Measurements from ENCODE around the gene EXTL1.

The EXTL1 gene

DNA sequence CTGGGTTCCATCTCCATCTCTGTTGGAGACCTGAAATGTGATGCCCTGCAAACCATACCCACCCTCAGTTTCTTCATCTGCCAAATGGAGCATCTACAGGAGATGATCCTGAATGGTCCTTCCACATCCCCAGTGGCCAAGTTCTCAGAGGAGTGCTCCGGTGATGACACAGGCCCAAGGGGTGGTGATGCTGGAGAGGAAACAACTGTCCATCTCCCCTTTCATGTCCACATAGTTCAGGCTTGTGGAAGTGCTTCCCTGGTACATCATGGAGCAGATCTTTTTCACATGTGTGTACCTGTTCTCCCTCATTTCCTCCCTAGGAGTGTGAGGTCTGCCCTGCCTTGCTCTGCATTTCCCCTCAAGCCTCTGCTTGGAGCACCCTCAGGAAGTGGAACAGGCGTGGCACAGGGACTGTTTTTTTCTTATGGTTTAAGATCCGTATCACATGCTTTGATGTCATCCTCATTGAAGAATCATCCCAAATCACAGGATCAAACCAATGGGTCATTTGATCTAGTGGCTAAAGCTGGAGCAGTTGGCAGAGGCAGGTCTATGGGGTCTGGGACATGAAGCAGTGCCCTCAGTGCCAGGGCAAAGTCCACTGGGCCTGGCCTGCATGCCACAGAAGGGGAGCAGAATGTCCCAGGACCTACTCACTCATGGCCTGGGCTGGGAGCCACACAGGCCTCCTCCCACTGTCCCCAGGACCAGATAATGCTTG, 54.0 kb downstream of the EXTL1 start:
- FAIRE-seq = no peak

DNA sequence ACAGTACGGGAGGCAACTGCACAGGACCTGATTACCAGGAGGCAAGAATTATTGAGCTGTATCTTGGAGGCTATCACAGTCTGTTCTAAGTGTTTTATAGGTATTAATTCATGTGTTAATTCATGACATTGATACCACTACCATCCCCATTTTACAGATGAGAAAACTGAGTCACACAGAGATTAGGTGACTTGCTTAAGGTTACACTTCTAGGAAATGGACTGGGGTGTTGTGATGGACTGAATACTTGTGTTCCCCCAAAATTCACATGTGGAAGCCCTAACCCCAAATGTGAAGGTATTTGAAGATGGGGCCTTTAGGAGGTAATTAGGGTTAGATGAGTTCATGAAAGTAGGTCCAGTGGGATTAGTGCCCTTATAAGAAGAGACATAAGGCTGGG, 55.9 kb downstream of the EXTL1 start:
- FAIRE-seq = no peak

DNA sequence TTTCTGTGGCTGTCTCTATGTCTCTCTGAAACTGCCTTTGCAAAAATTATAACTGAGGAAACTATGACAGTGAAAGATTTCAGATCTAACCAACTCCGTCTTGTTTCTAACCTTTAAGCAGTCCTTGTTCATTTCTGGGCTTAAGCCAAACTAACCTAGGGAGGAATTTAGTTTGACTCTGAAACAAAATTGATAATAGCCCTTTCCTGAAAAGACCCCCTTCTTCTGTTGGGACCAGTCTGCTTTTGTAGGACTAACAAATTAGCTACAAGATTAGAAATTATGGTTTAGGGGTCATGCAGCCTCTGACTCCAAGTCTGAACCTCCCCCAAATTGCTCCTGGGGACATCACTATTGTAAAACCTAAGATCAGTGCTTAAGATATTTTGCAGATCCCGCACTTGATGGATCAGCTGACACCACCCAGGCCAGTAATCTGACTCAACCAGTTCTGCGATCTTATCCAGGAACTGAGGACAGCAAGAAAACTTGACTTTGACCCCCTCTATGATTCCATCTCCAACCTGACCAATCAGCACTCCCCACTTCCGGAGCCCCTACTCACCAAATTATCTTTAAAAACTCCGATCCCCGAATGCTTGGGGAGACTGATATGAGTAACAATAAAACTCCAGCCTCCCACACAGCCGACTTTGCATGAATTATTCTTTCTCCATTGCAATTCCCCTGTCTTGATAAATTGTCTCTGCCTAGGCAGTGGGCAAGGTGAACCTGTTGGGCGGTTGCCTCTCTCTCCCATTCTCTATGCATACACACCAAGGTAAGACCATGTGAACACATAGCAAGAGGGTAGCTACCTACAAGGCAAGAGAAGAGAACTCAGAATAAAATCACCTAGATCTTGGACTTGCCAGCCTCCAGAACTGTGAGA, 57.0 kb downstream of the EXTL1 start:
- no peak for FAIRE-seq

DNA sequence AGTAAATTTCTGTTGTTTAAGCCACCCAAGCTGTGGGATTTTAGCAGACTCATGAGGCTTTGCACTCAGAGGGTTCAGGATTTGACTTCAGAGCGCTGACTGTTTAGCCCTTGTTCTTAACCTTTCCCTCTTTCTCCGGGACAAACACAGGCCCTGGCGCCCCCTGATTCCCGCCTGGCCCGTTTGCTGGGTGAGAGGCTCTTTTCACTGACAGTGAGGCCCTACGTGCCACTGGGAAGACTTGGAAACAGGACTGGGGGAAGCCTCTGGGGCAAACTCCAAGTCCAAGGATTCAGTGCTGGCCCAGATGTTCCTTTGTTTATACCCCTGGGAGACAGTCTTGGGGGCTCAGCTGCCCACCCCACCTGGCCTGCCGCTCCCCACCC, 57.6 kb downstream of the EXTL1 start:
- FAIRE-seq = no peak

DNA sequence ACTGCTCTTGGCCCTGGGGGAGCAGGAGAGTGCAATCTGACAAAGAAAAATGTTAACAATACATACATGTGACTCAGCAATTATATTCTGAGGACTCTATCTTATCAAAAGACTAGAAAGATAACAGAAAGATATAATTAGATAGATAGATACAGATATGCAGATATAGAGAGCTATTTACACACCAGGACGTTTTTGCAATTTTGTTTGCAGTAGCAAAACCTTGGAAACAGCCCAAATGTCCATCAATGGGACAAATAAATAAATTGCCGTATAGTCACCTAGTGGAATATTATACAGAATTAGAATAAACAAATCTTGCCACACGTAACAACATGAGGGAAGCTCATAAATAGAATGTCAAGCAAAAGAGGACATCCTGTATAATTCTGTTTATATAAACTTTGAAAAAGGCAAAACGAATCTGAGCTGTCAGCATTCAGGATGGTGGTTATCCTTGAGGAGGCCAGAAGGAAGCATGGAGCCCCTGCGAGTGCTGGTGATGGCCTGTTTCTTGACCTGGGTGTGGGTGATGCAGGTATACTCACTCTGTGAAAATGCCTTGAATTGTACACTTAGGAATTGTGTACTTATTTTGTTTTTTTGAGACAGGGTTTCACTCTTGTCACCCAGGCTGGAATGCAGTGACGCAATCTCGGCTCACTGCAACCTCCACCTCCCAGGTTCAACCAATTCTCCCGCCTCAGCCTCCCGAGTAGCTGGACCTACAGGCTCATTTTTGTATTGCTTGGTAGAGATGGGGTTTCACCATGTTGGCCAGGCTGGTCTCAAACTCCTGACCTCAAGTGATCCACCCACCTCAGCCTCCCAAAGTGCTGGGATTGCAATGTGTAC, 58.6 kb downstream of the EXTL1 start:
- FAIRE-seq = no peak

- no peak for FAIRE-seq
Measured at GRCh38 chr1:26081267-26082019, 59.9 kb downstream of the EXTL1 start.

- FAIRE-seq = no peak
Measured at GRCh38 chr1:26082020-26082350, 60.4 kb downstream of the EXTL1 start.

DNA sequence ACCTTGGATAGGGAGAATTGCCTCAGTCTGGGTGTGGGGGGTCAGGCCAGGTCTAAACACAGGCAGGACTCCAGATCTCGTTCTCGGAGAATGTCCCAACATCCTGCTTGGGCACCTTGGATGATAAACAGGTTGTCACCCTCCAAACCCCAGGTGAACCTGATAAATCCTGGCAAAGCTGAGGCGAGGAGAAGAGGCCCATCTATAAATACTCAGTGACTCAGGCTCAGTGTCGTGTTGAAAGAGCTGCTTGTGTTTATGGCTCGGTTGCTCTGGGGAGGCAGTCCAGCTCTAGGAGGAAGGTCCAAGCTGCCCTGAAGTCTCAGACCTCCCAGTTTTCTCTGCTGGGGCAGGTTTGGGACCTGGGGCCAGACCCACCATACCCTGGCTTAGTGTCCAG, 61.6 kb downstream of the EXTL1 start:
- FAIRE-seq = no peak

DNA sequence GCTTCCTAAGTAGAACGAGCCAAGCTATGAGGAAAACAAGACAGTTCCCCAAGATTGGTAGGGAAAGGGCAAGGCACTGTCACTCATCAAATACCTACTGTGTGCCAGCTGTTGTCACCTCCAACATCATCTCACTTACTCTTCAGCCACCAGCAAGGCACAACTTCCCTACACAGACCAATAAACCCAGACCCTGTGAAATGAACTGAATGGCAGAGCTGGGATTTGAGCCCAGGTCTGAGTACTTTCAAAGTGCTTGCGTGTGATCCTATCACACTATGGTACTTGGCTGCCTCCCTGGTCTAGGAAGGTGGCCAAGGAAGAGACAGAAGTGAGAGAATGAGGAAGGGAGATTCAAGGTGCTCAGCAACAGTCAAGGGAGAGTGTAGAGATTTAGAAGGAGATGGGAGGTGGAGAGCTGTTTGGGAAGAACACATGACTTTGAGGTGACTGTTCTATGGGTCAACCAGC, 62.6 kb downstream of the EXTL1 start:
- FAIRE-seq = no peak

GRCh38 chr1:26084844-26085243, 63.3 kb downstream of the EXTL1 start:
- FAIRE-seq = no peak

Data from islet of Langerhans (tissue), 1 donor.